H9 (cell line): ENCODE data around the gene PKNOX2. TPM values are rescaled to one million over a fixed set of nuclear protein-coding genes. Genes with fewer than 3 reads are reported as not detected.

Source experiments
- DNase-seq: peaks from one replicate; pipeline ENCODE4 v3.0.0-alpha.2; 2017
- H2AFZ ChIP-seq: one replicate; pipeline ENCODE4 v1.6.1; 2013; ENCODE audit warnings: mild to moderate bottlenecking, low read length, control low read depth, moderate library complexity
- H2AK5ac ChIP-seq: 2 replicates; pipeline ENCODE4 v1.6.1; 2013; ENCODE audit warnings: low read length, control low read depth, mixed read lengths; ENCODE audit not compliant: insufficient read length
- H2BK120ac ChIP-seq: one replicate; pipeline ENCODE4 v1.6.1; 2013; ENCODE audit warnings: low read depth, mild to moderate bottlenecking, low read length, control low read depth, inconsistent platforms; ENCODE audit not compliant: poor library complexity, severe bottlenecking
- H2BK12ac ChIP-seq: 2 replicates; pipeline ENCODE4 v1.6.1; 2013; ENCODE audit warnings: low read length, control low read depth, mixed read lengths, low read depth; ENCODE audit not compliant: insufficient read length
- H2BK15ac ChIP-seq: 2 replicates; pipeline ENCODE4 v1.6.1; 2013; ENCODE audit warnings: low read depth, low read length, control low read depth
- H2BK20ac ChIP-seq: one replicate; pipeline ENCODE4 v1.6.1; 2013; ENCODE audit warnings: low read depth, mild to moderate bottlenecking, low read length, control low read depth, inconsistent platforms; ENCODE audit not compliant: poor library complexity, severe bottlenecking
- H2BK5ac ChIP-seq: 2 replicates; pipeline ENCODE4 v1.6.1; 2013; ENCODE audit warnings: low read length, control low read depth, mixed read lengths; ENCODE audit not compliant: insufficient read length
- H3K14ac ChIP-seq: 2 replicates; pipeline ENCODE4 v1.6.1; 2013; ENCODE audit warnings: low read length, control low read depth; ENCODE audit not compliant: insufficient read depth
- H3K18ac ChIP-seq: 2 replicates; pipeline ENCODE4 v1.6.1; 2013; ENCODE audit warnings: low read depth, mild to moderate bottlenecking, mixed read lengths, low read length, control low read depth; ENCODE audit not compliant: insufficient read length
- H3K23ac ChIP-seq: 2 replicates; pipeline ENCODE4 v1.6.1; 2013; ENCODE audit warnings: low read length, control low read depth, mixed read lengths, low read depth; ENCODE audit not compliant: insufficient read length
- H3K23me2 ChIP-seq: 2 replicates; pipeline ENCODE4 v1.6.1; 2013; ENCODE audit warnings: low read depth, mild to moderate bottlenecking, mixed read lengths, low read length, control low read depth; ENCODE audit not compliant: insufficient read length, poor library complexity, severe bottlenecking
- H3K27ac ChIP-seq: 2 replicates; pipeline ENCODE4 v1.5.1; 2013; ENCODE audit warnings: low read length, control low read depth, mixed read lengths, low read depth; ENCODE audit not compliant: insufficient read length
- H3K27me3 ChIP-seq: 2 replicates; pipeline ENCODE4 v1.6.1; 2013; ENCODE audit warnings: low read length, control low read depth, inconsistent platforms; ENCODE audit not compliant: insufficient read depth
- H3K4ac ChIP-seq: 2 replicates; pipeline ENCODE4 v1.6.1; 2013; ENCODE audit warnings: low read depth, mild to moderate bottlenecking, control low read depth, inconsistent platforms, low read length, moderate library complexity
- H3K4me1 ChIP-seq: 2 replicates; pipeline ENCODE4 v1.6.1; 2013; ENCODE audit warnings: low read length, control low read depth, inconsistent platforms; ENCODE audit not compliant: insufficient read depth
- H3K4me2 ChIP-seq: 2 replicates; pipeline ENCODE4 v1.6.1; 2013; ENCODE audit warnings: low read length, control low read depth, mixed read lengths; ENCODE audit not compliant: insufficient read length, insufficient read depth
- H3K56ac ChIP-seq: 2 replicates; pipeline ENCODE4 v1.6.1; 2013; ENCODE audit warnings: low read depth, mild to moderate bottlenecking, mixed read lengths, low read length, control low read depth; ENCODE audit not compliant: insufficient read length
- H3K79me1 ChIP-seq: 2 replicates; pipeline ENCODE4 v1.6.1; 2013; ENCODE audit warnings: low read depth, mild to moderate bottlenecking, moderate library complexity, low read length, control low read depth, inconsistent platforms; ENCODE audit not compliant: insufficient read depth, poor library complexity, severe bottlenecking
- H3K79me2 ChIP-seq: 2 replicates; pipeline ENCODE4 v1.6.1; 2013; ENCODE audit warnings: low read length, control low read depth, inconsistent platforms; ENCODE audit not compliant: insufficient read depth
- H3K9ac ChIP-seq: 2 replicates; pipeline ENCODE4 v1.6.1; 2013; ENCODE audit warnings: low read length, control low read depth, mixed read lengths; ENCODE audit not compliant: insufficient read length; ENCODE audit errors: extremely low read depth
- H3K9me3 ChIP-seq: one replicate; pipeline ENCODE4 v1.6.1; 2013; ENCODE audit warnings: low read depth, low read length, inconsistent platforms; ENCODE audit not compliant: control insufficient read depth
- H3T11ph ChIP-seq: one replicate; pipeline ENCODE4 v1.6.1; 2013; ENCODE audit warnings: mild to moderate bottlenecking, low read length, control low read depth, inconsistent platforms
- H4K20me1 ChIP-seq: one replicate; pipeline ENCODE4 v1.6.1; 2013; ENCODE audit not compliant: control insufficient read depth, insufficient read length, insufficient read depth
- H4K5ac ChIP-seq: 2 replicates; pipeline ENCODE4 v1.6.1; 2013; ENCODE audit warnings: low read depth, mild to moderate bottlenecking, mixed read lengths, low read length, control low read depth; ENCODE audit not compliant: insufficient read length
- H4K8ac ChIP-seq: replicated peaks from 2 replicates; pipeline ENCODE4 v1.6.1; 2013; ENCODE audit warnings: low read length, control low read depth, mixed read lengths, low read depth; ENCODE audit not compliant: insufficient read length
- H4K91ac ChIP-seq: 2 replicates; pipeline ENCODE4 v1.6.1; 2013; ENCODE audit warnings: low read depth, mild to moderate bottlenecking, moderate library complexity, mixed read lengths, low read length, control low read depth; ENCODE audit not compliant: insufficient read length
- H3K27ac Mint-ChIP-seq, 3 experiments: 2 replicates in 2 of 3; 3 replicates in 1 of 3; pipeline ENCODE4 v1.8.0; 2020 to 2021; ENCODE audit warnings: mixed read lengths in 3 of 3, mild to moderate bottlenecking in 1 of 3, moderate library complexity in 1 of 3
- H3K27me3 Mint-ChIP-seq: 2 replicates; pipeline ENCODE4 v1.8.0; 2021; ENCODE audit warnings: low read depth, mild to moderate bottlenecking, moderate library complexity, mixed read lengths
- H3K36me3 Mint-ChIP-seq, 3 experiments: 2 replicates in 2 of 3; 3 replicates in 1 of 3; pipeline ENCODE4 v1.8.0; 2020 to 2021; ENCODE audit warnings: low read depth in 3 of 3, mixed read lengths in 3 of 3; ENCODE audit not compliant: insufficient read depth in 1 of 3
- H3K4me1 Mint-ChIP-seq, 2 experiments: 2 replicates each; pipeline ENCODE4 v1.8.0; 2020; ENCODE audit warnings: mixed read lengths in 2 of 2
- H3K4me3 Mint-ChIP-seq, 2 experiments: 2 replicates in 1 of 2; 3 replicates in 1 of 2; pipeline ENCODE4 v1.8.0; 2020 to 2021; ENCODE audit warnings: mild to moderate bottlenecking in 2 of 2, mixed read lengths in 2 of 2, moderate library complexity in 1 of 2
- H3K9me3 Mint-ChIP-seq, 2 experiments: 2 replicates in 1 of 2; 3 replicates in 1 of 2; pipeline ENCODE4 v1.8.0; 2020; ENCODE audit warnings: mild to moderate bottlenecking in 2 of 2, mixed read lengths in 2 of 2, moderate library complexity in 1 of 2
- CTCF ChIP-seq: fragments of 200-600 bp; sonication (generic); conservative IDR thresholded peaks from 3 replicates; pipeline ENCODE4 v1.8.0; 2021; ENCODE audit warnings: antibody characterized with exemption, mild to moderate bottlenecking
- WGBS: extraction: QIAGEN DNeasy Blood & Tissue Kit; methylation state at CpG from one replicate; pipeline ENCODE4 v1.1.7; 2013; ENCODE audit warnings: missing lambda C conversion rate, low lambda C conversion rate, mixed read lengths; ENCODE audit not compliant: insufficient read length; ENCODE audit errors: extremely low coverage; 5-methylcytosine and 5-hydroxymethylcytosine counted together
- total RNA-seq: library from RNA; stranded (reverse); gene quantifications from 2 replicates; pipeline ENCODE4 v1.2.1, GENCODE V29; 2021

The PKNOX2 gene
- total RNA-seq, 1 experiment from 2014 or later = 1.3 TPM

- H3K14ac ChIP-seq = no peak overlapping the region
- no peak for TF ChIP-seq CTCF
- H3T11ph ChIP-seq = no peak overlapping the region
- H2AK5ac ChIP-seq = no peak overlapping the region
- H3K79me1 ChIP-seq = no peaks in the 10 kb centered on the region
- H4K91ac ChIP-seq = no peak overlapping the region
- H3K9ac ChIP-seq = no peak overlapping the region
- no peaks in the 10 kb centered on the region for H3K23me2 ChIP-seq
- no peaks in the 10 kb centered on the region for H3K79me2 ChIP-seq
- no peak overlapping the region for H2BK120ac ChIP-seq
- no peak overlapping the region for H3K56ac ChIP-seq
- no peaks in the 10 kb centered on the region for H3K27me3 ChIP-seq
- no peak overlapping the region for H3K23ac ChIP-seq
- peaks cover 2% of the 10 kb centered on the region for H4K20me1 ChIP-seq
- H3K9me3 Mint-ChIP-seq = no peaks in the 10 kb centered on the region
- no peak overlapping the region for H2AFZ ChIP-seq
- DNase-seq = no peak
- no CpG with 5 or more reads among the region's 7 CpGs for WGBS
- no peak overlapping the region for H3K4me2 ChIP-seq
- H3K27ac Mint-ChIP-seq = no peak overlapping the region
- H4K8ac ChIP-seq = no peak overlapping the region
- no peak overlapping the region for H3K18ac ChIP-seq
- no peak overlapping the region for H4K5ac ChIP-seq
- H2BK20ac ChIP-seq = no peak overlapping the region
- peaks cover 2 to 3% of the 10 kb centered on the region in 2 experiments; a peak in 1 of 4 replicates for H3K4me1 Mint-ChIP-seq
- H3K4me3 Mint-ChIP-seq = no peak overlapping the region
- H3K36me3 Mint-ChIP-seq = no peaks in the 10 kb centered on the region
- H2BK5ac ChIP-seq = no peak overlapping the region
- no peaks in the 10 kb centered on the region for H3K4me1 ChIP-seq
- H2BK15ac ChIP-seq = no peak overlapping the region
- H3K9me3 ChIP-seq = no peaks in the 10 kb centered on the region
- no peak overlapping the region for H3K27ac ChIP-seq
- no peak overlapping the region for H3K4ac ChIP-seq
- H3K27me3 Mint-ChIP-seq = peaks cover 7% of the 10 kb centered on the region
- no peak overlapping the region for H2BK12ac ChIP-seq
These were observed 132.9 kb downstream of the PKNOX2 start for GRCh38 chr11:125297346-125297915.
